GM06990 (cell line): ENCODE results near the gene GJB5.

Experiments used
- DNase-seq: peaks from one replicate; pipeline ENCODE4 v3.0.0-alpha.2; 2011; ENCODE audit not compliant: insufficient read length; ENCODE audit errors: extremely low read depth
- H3K27me3 ChIP-seq: replicated peaks from 2 replicates; pipeline ENCODE4 v1.6.0; 2011; ENCODE audit warnings: low read length; ENCODE audit not compliant: control insufficient read depth, insufficient read depth
- H3K36me3 ChIP-seq: 2 replicates; pipeline ENCODE4 v1.5.1; 2011; ENCODE audit warnings: low read length; ENCODE audit not compliant: control insufficient read depth, insufficient read depth
- H3K4me3 ChIP-seq: replicated peaks from 2 replicates; pipeline ENCODE4 v1.5.1; 2011; ENCODE audit warnings: low read depth, mild to moderate bottlenecking, control low read depth, low read length
- TF ChIP-seq, protein P1 (sequence below): IDR thresholded peaks from 2 replicates; pipeline ENCODE4 v1.5.1; 2011; ENCODE audit warnings: low read length, control low read depth, mild to moderate bottlenecking, inconsistent platforms; ENCODE audit not compliant: insufficient read depth, poor library complexity, severe bottlenecking

Gene GJB5

DNA sequence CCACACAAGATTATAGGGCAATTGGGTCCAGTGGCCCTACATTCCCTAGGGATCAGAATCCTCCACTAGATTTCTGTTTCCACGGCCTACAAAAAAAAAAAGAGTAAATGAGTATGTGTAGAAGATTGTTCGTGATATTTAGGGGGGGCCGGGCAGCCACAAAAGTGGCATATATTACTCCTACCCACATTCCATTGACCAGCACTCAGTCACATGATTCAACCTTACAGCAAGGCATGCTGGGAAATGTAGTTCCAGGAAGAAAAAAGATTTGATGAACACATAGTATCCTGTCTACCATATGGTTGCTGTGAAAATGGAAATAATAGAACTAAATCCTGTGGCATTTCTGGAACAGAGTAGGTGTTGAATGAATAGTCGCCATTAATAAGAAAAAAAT lies 43.4 kb upstream of the GJB5 start:
- no peaks in the 10 kb centered on the region; the same call in 1 of the 2 replicates for H3K27me3 ChIP-seq
- TF ChIP-seq, protein P1, sequence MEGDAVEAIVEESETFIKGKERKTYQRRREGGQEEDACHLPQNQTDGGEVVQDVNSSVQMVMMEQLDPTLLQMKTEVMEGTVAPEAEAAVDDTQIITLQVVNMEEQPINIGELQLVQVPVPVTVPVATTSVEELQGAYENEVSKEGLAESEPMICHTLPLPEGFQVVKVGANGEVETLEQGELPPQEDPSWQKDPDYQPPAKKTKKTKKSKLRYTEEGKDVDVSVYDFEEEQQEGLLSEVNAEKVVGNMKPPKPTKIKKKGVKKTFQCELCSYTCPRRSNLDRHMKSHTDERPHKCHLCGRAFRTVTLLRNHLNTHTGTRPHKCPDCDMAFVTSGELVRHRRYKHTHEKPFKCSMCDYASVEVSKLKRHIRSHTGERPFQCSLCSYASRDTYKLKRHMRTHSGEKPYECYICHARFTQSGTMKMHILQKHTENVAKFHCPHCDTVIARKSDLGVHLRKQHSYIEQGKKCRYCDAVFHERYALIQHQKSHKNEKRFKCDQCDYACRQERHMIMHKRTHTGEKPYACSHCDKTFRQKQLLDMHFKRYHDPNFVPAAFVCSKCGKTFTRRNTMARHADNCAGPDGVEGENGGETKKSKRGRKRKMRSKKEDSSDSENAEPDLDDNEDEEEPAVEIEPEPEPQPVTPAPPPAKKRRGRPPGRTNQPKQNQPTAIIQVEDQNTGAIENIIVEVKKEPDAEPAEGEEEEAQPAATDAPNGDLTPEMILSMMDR: no peak
- no peaks in the 10 kb centered on the region for H3K36me3 ChIP-seq
- H3K4me3 ChIP-seq: no peak overlapping the region
- DNase-seq: no peak

DNA sequence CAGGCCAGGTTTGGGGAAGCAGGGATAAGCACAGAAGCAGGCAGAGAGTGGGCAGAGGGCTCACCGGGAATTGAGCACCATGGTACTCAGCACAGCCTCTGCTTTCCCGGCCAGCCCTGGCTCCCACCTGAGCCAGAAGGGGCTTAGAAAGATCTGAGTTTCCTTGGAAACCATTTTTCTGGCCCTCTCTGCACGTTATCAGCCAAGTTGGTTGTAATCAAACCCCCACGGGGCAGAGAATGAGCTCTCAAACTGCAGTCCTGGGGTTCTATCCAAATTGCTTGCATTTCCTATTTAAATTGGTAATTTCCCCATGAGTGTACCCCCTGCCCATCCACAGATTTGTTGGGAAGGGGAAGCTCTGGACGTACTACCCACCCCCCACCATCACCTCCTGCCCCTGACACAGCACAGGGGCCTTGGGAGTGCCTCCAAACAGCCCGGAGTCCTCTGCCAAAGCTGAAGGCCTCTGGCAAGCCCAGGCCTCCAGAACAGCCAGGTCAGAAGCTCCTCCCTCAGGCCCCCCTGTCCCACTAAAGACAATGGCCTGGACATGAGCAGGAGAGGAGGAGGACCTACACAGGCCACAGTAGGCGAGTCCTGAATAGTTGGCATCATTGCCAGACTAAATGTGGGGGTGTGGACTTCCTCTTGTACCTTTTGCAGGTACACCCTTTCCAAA lies 42.7 kb upstream of the GJB5 start:
- H3K27me3 ChIP-seq: no peaks in the 10 kb centered on the region; the same call in 1 of the 2 replicates
- no peak for DNase-seq
- TF ChIP-seq, protein P1: no peak
- no peaks in the 10 kb centered on the region for H3K36me3 ChIP-seq
- H3K4me3 ChIP-seq: no peak overlapping the region

DNA sequence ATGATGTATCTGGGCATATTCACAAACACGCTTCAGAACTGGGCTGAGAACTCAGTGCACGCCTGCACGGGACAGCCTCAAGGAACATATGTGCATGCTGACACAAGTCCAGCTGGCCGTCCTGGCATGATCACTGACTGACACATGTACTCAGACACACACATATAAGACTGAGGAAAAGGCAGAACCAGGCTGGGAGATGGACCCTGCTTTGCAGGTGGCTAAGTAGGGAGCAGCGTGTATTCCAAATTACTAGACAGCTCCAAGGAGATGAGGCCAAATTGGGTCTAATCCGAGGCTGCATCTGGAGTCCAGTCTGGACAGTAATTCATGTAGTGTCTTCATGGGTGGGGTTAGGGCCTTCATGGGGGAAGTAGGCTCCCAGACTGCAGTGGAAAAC lies 41.4 kb upstream of the GJB5 start:
- TF ChIP-seq, protein P1: no peak
- no peak for DNase-seq
- H3K36me3 ChIP-seq: no peaks in the 10 kb centered on the region
- H3K27me3 ChIP-seq: no peaks in the 10 kb centered on the region; the same call in 1 of the 2 replicates
- H3K4me3 ChIP-seq: no peak overlapping the region

DNA sequence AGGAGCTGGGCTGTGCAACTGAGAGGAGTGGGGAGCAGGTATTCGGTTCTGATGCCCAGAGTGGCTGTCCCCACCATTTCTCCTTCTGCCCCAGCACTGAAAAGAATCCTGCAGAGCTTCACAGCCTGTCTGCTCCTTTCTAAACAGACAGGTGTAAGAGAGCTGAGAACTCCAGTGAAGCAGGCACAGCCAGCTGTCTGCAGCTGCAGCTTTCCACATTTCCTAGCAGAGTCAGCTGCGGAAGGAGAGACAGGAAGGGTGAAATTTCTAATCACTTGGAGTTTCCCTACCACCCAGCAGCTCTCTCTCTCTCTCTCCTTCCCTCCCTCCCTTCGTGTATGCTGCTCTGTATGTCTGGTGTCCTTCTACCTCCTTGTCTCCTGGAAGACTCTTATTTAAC lies 40.5 kb upstream of the GJB5 start:
- no peak overlapping the region for H3K4me3 ChIP-seq
- H3K36me3 ChIP-seq: no peaks in the 10 kb centered on the region
- DNase-seq: no peak
- H3K27me3 ChIP-seq: no peaks in the 10 kb centered on the region; the same call in 1 of the 2 replicates
- TF ChIP-seq, protein P1: no peak

DNA sequence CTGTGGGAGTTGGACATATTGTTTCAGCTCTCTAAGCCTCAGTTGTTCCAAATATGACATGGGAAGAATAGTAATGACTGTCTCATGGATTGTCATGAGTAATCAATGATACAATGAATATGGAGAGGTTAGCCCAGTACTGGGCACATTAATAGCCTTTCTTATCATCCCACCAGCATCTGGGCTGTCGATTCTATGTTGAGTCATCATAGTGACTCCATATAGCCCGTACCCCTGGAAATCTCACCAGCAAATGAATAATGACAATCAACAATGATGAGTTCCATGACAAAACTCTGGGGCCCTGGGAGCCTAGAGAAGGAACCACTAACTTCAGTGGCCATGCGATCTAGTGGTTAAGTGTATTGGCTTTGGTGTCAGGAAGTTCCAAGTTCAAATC lies 39.7 kb upstream of the GJB5 start:
- H3K36me3 ChIP-seq: no peaks in the 10 kb centered on the region
- DNase-seq: no peak
- TF ChIP-seq, protein P1: no peak
- H3K27me3 ChIP-seq: no peaks in the 10 kb centered on the region; the same call in 1 of the 2 replicates
- no peak overlapping the region for H3K4me3 ChIP-seq
